H1 (cell line): ENCODE results near the gene ARHGAP22. TPM values are rescaled to one million over a fixed set of nuclear protein-coding genes. Genes with fewer than 3 reads are reported as not detected.
A peak's percentile ranks its signal among the peaks of the same experiment; 100 is the strongest.

Experiments
- CTCF ChIA-PET: fragments of 300-600 bp; sonication (Branson Sonifier 250); formaldehyde crosslinking; loops from one replicate; lab custom pipeline; 2021; ENCODE audit not compliant: partially characterized antibody; lab: Charles Lee
- POLR2A ChIA-PET: fragments of 300-600 bp; sonication (Branson Sonifier 250); formaldehyde crosslinking; loops from one replicate; lab custom pipeline; 2021; ENCODE audit warnings: inconsistent platforms; ENCODE audit not compliant: partially characterized antibody; lab: Charles Lee
- DNase-seq, 2 experiments: peaks; one replicate each; pipeline versions ENCODE4 v3.0.0 to v3.0.0-alpha.2; 2010 to 2022; ENCODE audit warnings: low spot score in 2 of 2, low read depth in 1 of 2, mixed read lengths in 1 of 2
- FAIRE-seq: peaks from 2 replicates; lab custom pipeline; 2011; peaks lifted over from hg19 to GRCh38; lab: Jason Lieb, UNC
- H2AFZ ChIP-seq: 2 replicates; pipeline ENCODE4 v1.8.1; 2012; ENCODE audit warnings: low read length, inconsistent platforms
- H2AK5ac ChIP-seq: 2 replicates; pipeline ENCODE4 v1.6.1; 2013; ENCODE audit warnings: low read depth, low read length
- H2BK120ac ChIP-seq: replicated peaks from 2 replicates; pipeline ENCODE3; 2013; ENCODE audit warnings: low read depth, low read length, inconsistent platforms
- H2BK12ac ChIP-seq: 2 replicates; pipeline ENCODE4 v1.6.1; 2013; ENCODE audit warnings: low read depth, low read length
- H2BK15ac ChIP-seq: 2 replicates; pipeline ENCODE4 v1.6.1; 2013; ENCODE audit warnings: low read length
- H2BK20ac ChIP-seq: 2 replicates; pipeline ENCODE4 v1.6.1; 2013; ENCODE audit warnings: low read length
- H2BK5ac ChIP-seq: 2 replicates; pipeline ENCODE4 v1.6.1; 2013; ENCODE audit warnings: low read depth, low read length
- H3K14ac ChIP-seq: 2 replicates; pipeline ENCODE4 v1.6.1; 2013; ENCODE audit warnings: inconsistent platforms; ENCODE audit not compliant: insufficient read length
- H3K18ac ChIP-seq: 2 replicates; pipeline ENCODE4 v1.6.1; 2013; ENCODE audit warnings: low read length; ENCODE audit errors: extremely low read depth
- H3K23ac ChIP-seq: 2 replicates; pipeline ENCODE4 v1.6.1; 2013; ENCODE audit warnings: inconsistent platforms; ENCODE audit not compliant: insufficient read length
- H3K23me2 ChIP-seq: 2 replicates; pipeline ENCODE4 v1.6.1; 2013; ENCODE audit warnings: low read depth, low read length
- H3K27ac ChIP-seq: 2 replicates; pipeline ENCODE4 v1.6.1; 2011; ENCODE audit warnings: low read depth, low read length, inconsistent platforms
- H3K27me3 ChIP-seq, 4 experiments: replicated peaks in 1 of 4; 1 replicate in 1 of 4; 2 replicates in 3 of 4; pipeline versions ENCODE4 v1.6.1 to v1.8.1; 2011 to 2013; ENCODE audit warnings: low read length in 3 of 4, mild to moderate bottlenecking in 3 of 4, inconsistent platforms in 2 of 4, mixed read lengths in 2 of 4, moderate library complexity in 1 of 4; ENCODE audit not compliant: control insufficient read depth in 3 of 4, insufficient read depth in 3 of 4; ENCODE audit errors: extremely low read depth in 1 of 4
- H3K36me3 ChIP-seq, 4 experiments: 2 replicates each; pipeline versions ENCODE4 v1.6.1 to v1.8.1; 2011 to 2013; ENCODE audit warnings: mild to moderate bottlenecking in 4 of 4, low read length in 3 of 4, moderate library complexity in 2 of 4, control low read depth in 1 of 4, inconsistent platforms in 1 of 4; ENCODE audit not compliant: insufficient read depth in 4 of 4, control insufficient read depth in 2 of 4
- H3K4ac ChIP-seq: replicated peaks from 2 replicates; pipeline ENCODE3; 2013; ENCODE audit warnings: low read length, low read depth, mixed read lengths, inconsistent platforms; ENCODE audit not compliant: insufficient read length
- H3K4me1 ChIP-seq, 4 experiments: replicated peaks in 1 of 4; 1 replicate in 1 of 4; 2 replicates in 3 of 4; pipeline versions ENCODE4 v1.6.1 to v1.8.1; 2011 to 2013; ENCODE audit warnings: low read length in 3 of 4, inconsistent platforms in 2 of 4, mixed read lengths in 1 of 4; ENCODE audit not compliant: insufficient read depth in 4 of 4, control insufficient read depth in 3 of 4
- H3K4me2 ChIP-seq, 2 experiments: 2 replicates each; pipeline versions ENCODE4 v1.6.1 to v1.8.1; 2011 to 2013; ENCODE audit warnings: low read depth in 2 of 2, low read length in 2 of 2, control low read depth in 1 of 2, inconsistent platforms in 1 of 2, mild to moderate bottlenecking in 1 of 2; ENCODE audit not compliant: insufficient read depth in 1 of 2
- H3K4me3 ChIP-seq, 4 experiments: fragments of 200-600, 300-600 bp in 1 of 4; sonication (generic), shearing (Covaris generic), sonication (Bioruptor Twin) in 1 of 4; 2 replicates each; pipeline versions ENCODE4 v1.5.1 to v1.8.1; 2011 to 2016; ENCODE audit warnings: low read length in 4 of 4, low read depth in 3 of 4, control low read depth in 2 of 4, inconsistent platforms in 2 of 4, mild to moderate bottlenecking in 2 of 4, mixed read lengths in 1 of 4, moderate library complexity in 1 of 4; ENCODE audit not compliant: insufficient read depth in 2 of 4; ENCODE audit errors: extremely low read depth in 1 of 4
- H3K56ac ChIP-seq: replicated peaks from 2 replicates; pipeline ENCODE3; 2013; ENCODE audit warnings: low read depth, mild to moderate bottlenecking, mixed read lengths, low read length, inconsistent platforms; ENCODE audit not compliant: insufficient read length
- H3K79me1 ChIP-seq: 2 replicates; pipeline ENCODE4 v1.6.1; 2013; ENCODE audit warnings: low read depth, low read length, control low read depth
- H3K79me2 ChIP-seq, 2 experiments: 2 replicates each; pipeline versions ENCODE4 v1.6.1 to v1.8.1; 2012 to 2013; ENCODE audit warnings: low read length in 2 of 2, mild to moderate bottlenecking in 2 of 2, inconsistent platforms in 1 of 2; ENCODE audit not compliant: insufficient read depth in 2 of 2, control insufficient read depth in 1 of 2
- H3K9ac ChIP-seq, 4 experiments: replicated peaks in 1 of 4; 1 replicate in 1 of 4; 2 replicates in 3 of 4; pipeline versions ENCODE4 v1.6.1 to v1.8.1; 2011 to 2013; ENCODE audit warnings: low read depth in 3 of 4, low read length in 3 of 4, control low read depth in 2 of 4, mild to moderate bottlenecking in 2 of 4, moderate library complexity in 2 of 4, inconsistent platforms in 1 of 4; ENCODE audit errors: extremely low read depth in 1 of 4
- H3K9me3 ChIP-seq, 2 experiments: 2 replicates each; pipeline versions ENCODE4 v1.6.1 to v1.8.1; 2012 to 2013; ENCODE audit warnings: mild to moderate bottlenecking in 2 of 2, moderate library complexity in 2 of 2, control low read depth in 1 of 2, inconsistent platforms in 1 of 2, low read depth in 1 of 2, low read length in 1 of 2, mixed read lengths in 1 of 2; ENCODE audit not compliant: insufficient read depth in 2 of 2
- H4K20me1 ChIP-seq, 2 experiments: replicated peaks in 1 of 2; 2 replicates each; pipeline versions ENCODE3 to v1.8.1; 2011 to 2013; ENCODE audit warnings: inconsistent platforms in 2 of 2, low read length in 2 of 2, mild to moderate bottlenecking in 1 of 2; ENCODE audit not compliant: insufficient read depth in 2 of 2, control insufficient read depth in 1 of 2
- H4K5ac ChIP-seq: 2 replicates; pipeline ENCODE4 v1.6.1; 2013; ENCODE audit warnings: low read length, low read depth, mixed read lengths, inconsistent platforms; ENCODE audit not compliant: insufficient read length
- H4K8ac ChIP-seq: 2 replicates; pipeline ENCODE4 v1.8.0; 2013; ENCODE audit warnings: mild to moderate bottlenecking, moderate library complexity, low read length, inconsistent platforms; ENCODE audit not compliant: insufficient read depth; ENCODE audit errors: extremely low read depth
- H4K91ac ChIP-seq: replicated peaks from 2 replicates; pipeline ENCODE3; 2013; ENCODE audit warnings: low read length, mixed read lengths, inconsistent platforms; ENCODE audit not compliant: insufficient read length
- GABPA ChIP-seq: IDR thresholded peaks from 2 replicates; pipeline ENCODE4 v1.6.1; 2011; ENCODE audit warnings: mild to moderate bottlenecking, low read length, moderate library complexity, borderline replicate concordance; ENCODE audit not compliant: insufficient read depth
- JUND ChIP-seq: IDR thresholded peaks from 2 replicates; pipeline ENCODE4 v1.6.1; 2011; ENCODE audit warnings: mild to moderate bottlenecking, improper control_type of control experiment, low read length
- RBBP5 ChIP-seq: IDR thresholded peaks from 2 replicates; pipeline ENCODE4 v1.7.1; 2012; ENCODE audit warnings: low read depth, mild to moderate bottlenecking, inconsistent platforms, low read length, moderate library complexity, borderline replicate concordance
- SAP30 ChIP-seq: fragments of 300-600 bp; sonication (generic); IDR thresholded peaks from 2 replicates; pipeline ENCODE4 v1.7.1; 2012; ENCODE audit warnings: low read length, moderate library complexity, mild to moderate bottlenecking, inconsistent platforms; ENCODE audit not compliant: insufficient read depth, insufficient replicate concordance
- ZNF274 ChIP-seq: IDR thresholded peaks from 2 replicates; pipeline ENCODE4 v1.7.0; 2012; ENCODE audit warnings: low read length, borderline replicate concordance; ENCODE audit errors: extremely low read depth
- WGBS, 2 experiments: shearing (Covaris generic) in 1 of 2; methylation state at CpG; one replicate each; pipeline versions ENCODE4 v1.1.6 to v1.1.7; 2013 to 2015; ENCODE audit warnings: low lambda C conversion rate in 2 of 2, mixed read lengths in 2 of 2, inconsistent platforms in 1 of 2, low coverage in 1 of 2, missing lambda C conversion rate in 1 of 2; ENCODE audit not compliant: insufficient replicate concordance in 2 of 2, insufficient coverage in 1 of 2, insufficient read length in 1 of 2; ENCODE audit errors: extremely low coverage in 1 of 2, missing lambda C conversion rate in 1 of 2; 5-methylcytosine and 5-hydroxymethylcytosine counted together
- polyA plus RNA-seq, 7 experiments: library from polyadenylated mRNA; depleted of rRNA in 3 of 7; stranded (reverse) in 5 of 7; unstranded in 2 of 7; fragments of >200 nt in 5 of 7; fragments of 200-250 nt in 2 of 7; gene quantifications; 1 replicate in 5 of 7; 2 replicates in 1 of 7; 4 replicates in 1 of 7; pipeline versions ENCODE4 v1.2.1 to v1.2.3, GENCODE V29; 2011 to 2013; ENCODE audit warnings: missing spikeins in 2 of 7, mixed read lengths in 2 of 7
- total RNA-seq: library from RNA; stranded (reverse); fragmentation: NEBNext Ultra II Directional; extraction: Animal tissue kit (Norgen Biotek cat#: 25700); gene quantifications from 2 replicates; pipeline ENCODE4 v1.2.1, GENCODE V29; 2021
- TF ChIP-seq, protein P1 (sequence below): IDR thresholded peaks from 2 replicates; pipeline ENCODE4 v1.6.1; 2012; ENCODE audit warnings: inconsistent platforms
- TF ChIP-seq, protein P2 (sequence below): IDR thresholded peaks from 2 replicates; pipeline ENCODE4 v1.6.1; 2012; ENCODE audit warnings: low read length, inconsistent platforms

ARHGAP22 gene
- total and polyA plus RNA-seq, 2 of the 8 experiments (the other 6 are each of a cell fraction or from before 2014, with no cell fraction given) = 3.6 to 11.2 TPM

- H3K9ac ChIP-seq = no peak overlapping the region
- H3K4me1 ChIP-seq = peaks cover 2 to 5% (median 3%) of the 10 kb centered on the region in 4 experiments; a peak in 4 of 7 replicates
- no peak overlapping the region for H3K56ac ChIP-seq
- H2BK120ac ChIP-seq = no peak overlapping the region
- H2AK5ac ChIP-seq = peak overlapping the region; percentile 26; the same call in 1 of the 2 replicates
- H3K14ac ChIP-seq = no peak overlapping the region
- DNase-seq = peak in 1 of 2 experiments; percentile 38
- FAIRE-seq = no peak
- H3K27ac ChIP-seq = no peak overlapping the region
- H3K4me2 ChIP-seq = no peak overlapping the region
- H3K36me3 ChIP-seq = no peaks in the 10 kb centered on the region
- H3K79me2 ChIP-seq = peaks cover 0 to 5% of the 10 kb centered on the region in 2 experiments; a peak in 1 of 4 replicates
- H2AFZ ChIP-seq = no peak overlapping the region
- H4K8ac ChIP-seq = no peak overlapping the region
- no peak overlapping the region for H3K4me3 ChIP-seq
- peaks cover 1 to 7% of the 10 kb centered on the region in 2 experiments for H4K20me1 ChIP-seq
- H3K79me1 ChIP-seq = peaks cover 8% of the 10 kb centered on the region; the same call in 1 of the 2 replicates
- H3K9me3 ChIP-seq = no peaks in the 10 kb centered on the region
- ChIA-PET POLR2A (interaction anchor here (1.2 kb wide), 1 partner anchor 12 kb away, joined by 3 read pairs; no protein-coding TSS in a partner anchor), CTCF (interaction anchor here (0.7 to 11.5 kb wide), 9 partner anchors 11 to 148 kb away, joined by 3 to 141 read pairs (median 3); no protein-coding TSS in a partner anchor)
- H3K23me2 ChIP-seq = no peaks in the 10 kb centered on the region
- H2BK15ac ChIP-seq = no peak overlapping the region
- H3K27me3 ChIP-seq = no peaks in the 10 kb centered on the region
- peak overlapping the region; percentile 48; the same call in 1 of the 2 replicates for H3K18ac ChIP-seq
- whole genome bisulfite sequencing, 2 experiments = 93% methylated on average over 6 of the region's 7 CpGs; no CpG with 5 or more reads in 1 of the 2 experiments
- H4K5ac ChIP-seq = no peak overlapping the region
- H3K23ac ChIP-seq = no peak overlapping the region
- H2BK20ac ChIP-seq = no peak overlapping the region
- no peak overlapping the region for H2BK12ac ChIP-seq
- H4K91ac ChIP-seq = no peak overlapping the region
- H3K4ac ChIP-seq = no peak overlapping the region
- H2BK5ac ChIP-seq = no peak overlapping the region; the same call in 1 of the 2 replicates
- TF ChIP-seq RBBP5 (no peak), SAP30 (no peak), ZNF274 (no peak), JUND (no peak), GABPA (no peak)
- TF ChIP-seq, protein P1, sequence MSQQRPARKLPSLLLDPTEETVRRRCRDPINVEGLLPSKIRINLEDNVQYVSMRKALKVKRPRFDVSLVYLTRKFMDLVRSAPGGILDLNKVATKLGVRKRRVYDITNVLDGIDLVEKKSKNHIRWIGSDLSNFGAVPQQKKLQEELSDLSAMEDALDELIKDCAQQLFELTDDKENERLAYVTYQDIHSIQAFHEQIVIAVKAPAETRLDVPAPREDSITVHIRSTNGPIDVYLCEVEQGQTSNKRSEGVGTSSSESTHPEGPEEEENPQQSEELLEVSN = no peak
- TF ChIP-seq, protein P2, sequence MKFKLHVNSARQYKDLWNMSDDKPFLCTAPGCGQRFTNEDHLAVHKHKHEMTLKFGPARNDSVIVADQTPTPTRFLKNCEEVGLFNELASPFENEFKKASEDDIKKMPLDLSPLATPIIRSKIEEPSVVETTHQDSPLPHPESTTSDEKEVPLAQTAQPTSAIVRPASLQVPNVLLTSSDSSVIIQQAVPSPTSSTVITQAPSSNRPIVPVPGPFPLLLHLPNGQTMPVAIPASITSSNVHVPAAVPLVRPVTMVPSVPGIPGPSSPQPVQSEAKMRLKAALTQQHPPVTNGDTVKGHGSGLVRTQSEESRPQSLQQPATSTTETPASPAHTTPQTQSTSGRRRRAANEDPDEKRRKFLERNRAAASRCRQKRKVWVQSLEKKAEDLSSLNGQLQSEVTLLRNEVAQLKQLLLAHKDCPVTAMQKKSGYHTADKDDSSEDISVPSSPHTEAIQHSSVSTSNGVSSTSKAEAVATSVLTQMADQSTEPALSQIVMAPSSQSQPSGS = no peak
These were observed 96.7 kb downstream of the ARHGAP22 start for GRCh38 chr10:48507933-48508790.
